MM.1S (cell line): Measurements from ENCODE around the gene ANO10.

ENCODE experiments used
- DNase-seq: peaks from one replicate; pipeline ENCODE4 v3.0.0-alpha.2; 2015
- H2AFZ ChIP-seq: fragments of 300-600 bp; sonication (generic); 2 replicates; pipeline ENCODE4 v1.6.0; 2016; ENCODE audit warnings: antibody characterized with exemption, low read length
- H3F3A ChIP-seq: fragments of 300-600 bp; sonication (generic); 2 replicates; pipeline ENCODE4 v1.6.1; 2016; ENCODE audit warnings: mild to moderate bottlenecking, antibody characterized with exemption, low read length, moderate library complexity, mixed read lengths; ENCODE audit not compliant: insufficient read depth
- H3K27ac ChIP-seq: fragments of 300-600 bp; sonication (generic); 2 replicates; pipeline ENCODE4 v1.5.1; 2016; ENCODE audit warnings: mild to moderate bottlenecking, low read length
- H3K27me3 ChIP-seq: fragments of 300-600 bp; sonication (generic); replicated peaks from 2 replicates; pipeline ENCODE4 v1.6.0; 2016; ENCODE audit warnings: low read length; ENCODE audit not compliant: insufficient read depth
- H3K36me3 ChIP-seq: fragments of 300-600 bp; sonication (generic); replicated peaks from 2 replicates; pipeline ENCODE4 v1.6.1; 2016; ENCODE audit warnings: mild to moderate bottlenecking, low read length, mixed read lengths; ENCODE audit not compliant: insufficient read depth
- H3K4me1 ChIP-seq: fragments of 300-600 bp; sonication (generic); 2 replicates; pipeline ENCODE4 v1.6.1; 2016; ENCODE audit warnings: low read length, mixed read lengths
- H3K4me2 ChIP-seq: fragments of 300-600 bp; sonication (generic); 2 replicates; pipeline ENCODE4 v1.6.0; 2016; ENCODE audit warnings: low read depth, low read length
- H3K4me3 ChIP-seq: fragments of 300-600 bp; sonication (generic); 2 replicates; pipeline ENCODE4 v1.5.1; 2016; ENCODE audit warnings: low read length, mixed read lengths
- H3K79me2 ChIP-seq: fragments of 300-600 bp; sonication (generic); 2 replicates; pipeline ENCODE4 v1.6.1; 2016; ENCODE audit warnings: mixed run types, low read length, mixed read lengths
- H3K9ac ChIP-seq: fragments of 300-600 bp; sonication (generic); 2 replicates; pipeline ENCODE4 v1.6.1; 2016; ENCODE audit warnings: low read length, mixed read lengths
- H3K9me2 ChIP-seq: fragments of 300-600 bp; sonication (generic); replicated peaks from 2 replicates; pipeline ENCODE4 v1.6.1; 2016; ENCODE audit warnings: mild to moderate bottlenecking, low read length, mixed read lengths; ENCODE audit not compliant: insufficient read depth
- H3K9me3 ChIP-seq: fragments of 300-600 bp; sonication (generic); replicated peaks from 2 replicates; pipeline ENCODE4 v1.6.1; 2016; ENCODE audit warnings: mild to moderate bottlenecking, low read length, mixed read lengths; ENCODE audit not compliant: insufficient read depth
- H4K20me1 ChIP-seq: fragments of 300-600 bp; sonication (generic); 2 replicates; pipeline ENCODE4 v1.6.1; 2016; ENCODE audit warnings: mild to moderate bottlenecking, low read length, moderate library complexity, mixed read lengths; ENCODE audit not compliant: insufficient read depth
- EZH2 ChIP-seq: fragments of 300-600 bp; sonication (generic); optimal IDR thresholded peaks from 2 replicates; pipeline ENCODE3; 2017; ENCODE audit warnings: low read depth, mild to moderate bottlenecking, antibody characterized with exemption, low read length, mixed read lengths
- EZH2phosphoT487 ChIP-seq: fragments of 300-600 bp; sonication (generic); IDR thresholded peaks from 2 replicates; pipeline ENCODE4 v1.6.1; 2018; ENCODE audit warnings: antibody characterized with exemption, low read length
- TF ChIP-seq, protein P1 (sequence below): fragments of 300-600 bp; sonication (generic); IDR thresholded peaks from 2 replicates; pipeline ENCODE4 v1.5.1; 2016; ENCODE audit warnings: antibody characterized with exemption, low read length, mixed read lengths

ANO10 gene

DNA sequence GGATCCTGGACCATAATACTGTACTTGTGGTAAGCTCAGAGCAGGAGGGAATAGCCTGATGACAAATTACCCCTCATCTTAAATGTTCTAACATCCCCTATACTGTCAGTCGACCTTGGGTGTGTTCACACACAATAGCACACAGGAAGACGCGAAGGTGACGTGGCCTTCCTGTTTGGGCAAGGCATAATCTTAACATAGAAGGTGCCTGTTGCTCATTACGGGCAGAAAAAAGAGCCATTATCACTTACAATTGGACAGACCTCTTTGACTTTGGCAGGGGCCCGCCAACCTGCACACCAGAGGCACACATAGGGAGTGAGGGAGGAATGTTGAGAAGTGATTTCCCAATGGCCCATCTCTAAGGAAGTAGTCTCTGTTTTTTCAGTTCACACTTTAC lies 144.2 kb downstream of the ANO10 start:
- no peaks in the 10 kb centered on the region for H3K9me3 ChIP-seq
- no peaks in the 10 kb centered on the region for H3K79me2 ChIP-seq
- TF ChIP-seq, protein P1, sequence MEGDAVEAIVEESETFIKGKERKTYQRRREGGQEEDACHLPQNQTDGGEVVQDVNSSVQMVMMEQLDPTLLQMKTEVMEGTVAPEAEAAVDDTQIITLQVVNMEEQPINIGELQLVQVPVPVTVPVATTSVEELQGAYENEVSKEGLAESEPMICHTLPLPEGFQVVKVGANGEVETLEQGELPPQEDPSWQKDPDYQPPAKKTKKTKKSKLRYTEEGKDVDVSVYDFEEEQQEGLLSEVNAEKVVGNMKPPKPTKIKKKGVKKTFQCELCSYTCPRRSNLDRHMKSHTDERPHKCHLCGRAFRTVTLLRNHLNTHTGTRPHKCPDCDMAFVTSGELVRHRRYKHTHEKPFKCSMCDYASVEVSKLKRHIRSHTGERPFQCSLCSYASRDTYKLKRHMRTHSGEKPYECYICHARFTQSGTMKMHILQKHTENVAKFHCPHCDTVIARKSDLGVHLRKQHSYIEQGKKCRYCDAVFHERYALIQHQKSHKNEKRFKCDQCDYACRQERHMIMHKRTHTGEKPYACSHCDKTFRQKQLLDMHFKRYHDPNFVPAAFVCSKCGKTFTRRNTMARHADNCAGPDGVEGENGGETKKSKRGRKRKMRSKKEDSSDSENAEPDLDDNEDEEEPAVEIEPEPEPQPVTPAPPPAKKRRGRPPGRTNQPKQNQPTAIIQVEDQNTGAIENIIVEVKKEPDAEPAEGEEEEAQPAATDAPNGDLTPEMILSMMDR, result no peak
- TF ChIP-seq EZH2 (no peak), EZH2phosphoT487 (no peak)
- H3K27ac ChIP-seq, result no peak overlapping the region
- H4K20me1 ChIP-seq, result no peaks in the 10 kb centered on the region
- no peaks in the 10 kb centered on the region for H3K9me2 ChIP-seq
- H3K36me3 ChIP-seq, result no peaks in the 10 kb centered on the region
- no peak overlapping the region for H3K4me2 ChIP-seq
- no peaks in the 10 kb centered on the region for H3F3A ChIP-seq
- H3K27me3 ChIP-seq, result no peaks in the 10 kb centered on the region
- no peak overlapping the region for H3K9ac ChIP-seq
- DNase-seq, result no peak
- no peak overlapping the region for H3K4me3 ChIP-seq
- H2AFZ ChIP-seq, result no peak overlapping the region
- H3K4me1 ChIP-seq, result no peaks in the 10 kb centered on the region

DNA sequence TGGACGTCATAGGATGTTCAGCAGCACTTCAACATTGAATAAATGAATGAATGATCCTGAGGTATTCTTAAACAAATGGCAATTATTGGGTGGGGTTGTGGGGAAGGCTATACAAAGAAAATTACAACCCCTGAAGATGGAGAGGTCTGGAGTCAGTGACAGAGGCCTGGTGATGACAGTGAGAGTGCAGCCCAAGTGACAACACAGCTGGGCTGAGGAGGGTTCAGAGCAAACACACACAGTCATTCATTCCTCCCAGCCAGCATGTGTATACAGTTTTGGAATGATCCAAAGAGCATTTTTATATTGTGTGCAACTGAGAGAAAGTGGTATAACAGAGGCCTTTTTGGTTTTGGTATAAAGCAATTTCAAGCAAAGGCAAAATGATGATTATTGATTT lies 148.1 kb downstream of the ANO10 start:
- Histone ChIP-seq H3K36me3 (no peaks in the 10 kb centered on the region), H2AFZ (no peak overlapping the region), H3K9me3 (no peaks in the 10 kb centered on the region)

DNA sequence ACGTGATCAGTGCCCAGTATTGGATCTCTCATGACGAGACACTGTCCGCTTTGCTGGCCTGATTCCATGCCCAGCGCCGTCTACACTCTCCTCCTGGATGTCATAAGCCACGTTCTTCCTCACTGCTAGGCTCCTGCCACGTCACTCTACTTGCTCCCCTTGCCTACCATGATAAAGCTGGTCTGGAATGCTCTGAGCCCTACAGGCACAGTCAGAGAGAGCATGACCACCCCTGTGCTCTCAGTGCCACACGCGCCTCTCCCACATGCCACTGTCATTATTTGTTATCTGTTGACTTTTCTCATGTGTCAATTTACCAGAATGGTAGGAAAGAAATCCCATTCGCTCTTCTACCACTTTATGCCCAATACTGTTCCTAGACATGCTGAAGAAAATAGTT lies 148.6 kb downstream of the ANO10 start:
- no peaks in the 10 kb centered on the region for H3F3A ChIP-seq
- H3K9me2 ChIP-seq, result no peaks in the 10 kb centered on the region
- no peak overlapping the region for H3K27ac ChIP-seq
- H3K27me3 ChIP-seq, result no peaks in the 10 kb centered on the region
- no peak overlapping the region for H3K9ac ChIP-seq
- H3K4me2 ChIP-seq, result no peak overlapping the region
- H4K20me1 ChIP-seq, result no peaks in the 10 kb centered on the region
- no peak for TF ChIP-seq EZH2phosphoT487
- TF ChIP-seq EZH2, result no peak
- TF ChIP-seq, protein P1, result no peak
- H3K36me3 ChIP-seq, result no peaks in the 10 kb centered on the region
- H3K4me1 ChIP-seq, result no peaks in the 10 kb centered on the region
- DNase-seq, result no peak
- H3K79me2 ChIP-seq, result no peaks in the 10 kb centered on the region
- H3K4me3 ChIP-seq, result no peak overlapping the region
- no peaks in the 10 kb centered on the region for H3K9me3 ChIP-seq
- H2AFZ ChIP-seq, result no peak overlapping the region

More for the DNA sequence above, 148.1 kb downstream of the ANO10 start:
- no peaks in the 10 kb centered on the region for H3K4me1 ChIP-seq
- H3K9me2 ChIP-seq, result no peaks in the 10 kb centered on the region
- no peak overlapping the region for H3K27ac ChIP-seq
- no peaks in the 10 kb centered on the region for H3F3A ChIP-seq
- no peaks in the 10 kb centered on the region for H4K20me1 ChIP-seq
- TF ChIP-seq EZH2, result no peak
- TF ChIP-seq EZH2phosphoT487, result no peak
- TF ChIP-seq, protein P1, result no peak
- no peak overlapping the region for H3K9ac ChIP-seq
- no peaks in the 10 kb centered on the region for H3K79me2 ChIP-seq
- no peak for DNase-seq
- no peak overlapping the region for H3K4me2 ChIP-seq
- no peaks in the 10 kb centered on the region for H3K27me3 ChIP-seq
- H3K4me3 ChIP-seq, result no peak overlapping the region
